Measurements from ENCODE around the gene KDR.

KDR gene

GRCh38 chr4:55096045-55096444 lies 29.4 kb downstream of the KDR start:
- Histone ChIP-seq H3K27ac (ENCODE audit: low read length) (no peak overlapping the region), H3K27me3 (ENCODE audit: control insufficient read depth, insufficient read depth, low read length) (no peaks in the 10 kb centered on the region), H3K9ac (ENCODE audit: low read length) (no peak overlapping the region), H3K36me3 (ENCODE audit: control insufficient read depth, low read depth, low read length) (peaks cover 85% of the 10 kb centered on the region), H3K9me3 (ENCODE audit: control insufficient read depth, low read depth, low read length) (no peaks in the 10 kb centered on the region), H3K4me3 (ENCODE audit: low read length) (no peak overlapping the region), H3K4me1 (ENCODE audit: control insufficient read depth, low read depth, low read length) (no peaks in the 10 kb centered on the region)

GRCh38 chr4:55092504-55092903 lies 32.9 kb downstream of the KDR start:
- Histone ChIP-seq H3K4me1 (ENCODE audit: control insufficient read depth, low read depth, low read length) (peaks cover under 1% of the 10 kb centered on the region), H3K4me3 (ENCODE audit: low read length) (no peak overlapping the region), H3K9me3 (ENCODE audit: control insufficient read depth, low read depth, low read length) (no peaks in the 10 kb centered on the region), H3K9ac (ENCODE audit: low read length) (no peak overlapping the region), H3K36me3 (ENCODE audit: control insufficient read depth, low read depth, low read length) (peaks cover 91% of the 10 kb centered on the region), H3K27me3 (ENCODE audit: control insufficient read depth, insufficient read depth, low read length) (no peaks in the 10 kb centered on the region), H3K27ac (ENCODE audit: low read length) (no peak overlapping the region)

GRCh38 chr4:55089916-55090315 lies 35.5 kb downstream of the KDR start:
- peaks cover 94% of the 10 kb centered on the region for H3K36me3 ChIP-seq (ENCODE audit: control insufficient read depth, low read depth, low read length)
- H3K4me3 ChIP-seq (ENCODE audit: low read length): no peak overlapping the region
- no peaks in the 10 kb centered on the region for H3K27me3 ChIP-seq (ENCODE audit: control insufficient read depth, insufficient read depth, low read length)
- no peak overlapping the region for H3K27ac ChIP-seq (ENCODE audit: low read length)
- no peaks in the 10 kb centered on the region for H3K9me3 ChIP-seq (ENCODE audit: control insufficient read depth, low read depth, low read length)
- H3K9ac ChIP-seq (ENCODE audit: low read length): no peak overlapping the region
- peaks cover 7% of the 10 kb centered on the region for H3K4me1 ChIP-seq (ENCODE audit: control insufficient read depth, low read depth, low read length)

DNA sequence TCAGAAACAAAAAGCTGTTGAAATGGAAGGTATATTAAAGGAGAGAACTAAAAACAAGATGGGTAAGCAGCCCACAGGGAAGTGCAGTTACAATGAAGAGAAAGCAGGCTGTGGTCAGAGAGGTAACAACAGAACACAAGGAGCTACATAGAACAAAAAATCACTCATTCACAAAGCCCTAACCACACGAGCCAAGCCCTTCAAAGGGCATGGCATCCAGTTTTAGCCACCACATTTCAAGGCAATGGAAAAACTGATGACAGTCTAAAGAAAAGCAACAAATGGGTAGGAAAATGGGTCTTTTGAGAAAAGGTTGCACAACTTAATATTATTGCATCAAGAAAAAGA lies 37.5 kb downstream of the KDR start:
- Histone ChIP-seq H3K9me3 (ENCODE audit: control insufficient read depth, low read depth, low read length) (no peaks in the 10 kb centered on the region), H3K27ac (ENCODE audit: low read length) (no peak overlapping the region), H3K36me3 (ENCODE audit: control insufficient read depth, low read depth, low read length) (peaks cover 95% of the 10 kb centered on the region), H3K4me3 (ENCODE audit: low read length) (no peak overlapping the region), H3K27me3 (ENCODE audit: control insufficient read depth, insufficient read depth, low read length) (no peaks in the 10 kb centered on the region), H3K4me1 (ENCODE audit: control insufficient read depth, low read depth, low read length) (peaks cover 7% of the 10 kb centered on the region), H3K9ac (ENCODE audit: low read length) (no peak overlapping the region)

- H3K4me1 ChIP-seq (ENCODE audit: control insufficient read depth, low read depth, low read length): peaks cover 7% of the 10 kb centered on the region
- no peaks in the 10 kb centered on the region for H3K9me3 ChIP-seq (ENCODE audit: control insufficient read depth, low read depth, low read length)
- H3K9ac ChIP-seq (ENCODE audit: low read length): no peak overlapping the region
- H3K4me3 ChIP-seq (ENCODE audit: low read length): no peak overlapping the region
- H3K27ac ChIP-seq (ENCODE audit: low read length): no peak overlapping the region
- no peaks in the 10 kb centered on the region for H3K27me3 ChIP-seq (ENCODE audit: control insufficient read depth, insufficient read depth, low read length)
- H3K36me3 ChIP-seq (ENCODE audit: control insufficient read depth, low read depth, low read length): peaks cover 95% of the 10 kb centered on the region
Observed at GRCh38 chr4:55087009-55087912, 38.1 kb downstream of the KDR start.

DNA sequence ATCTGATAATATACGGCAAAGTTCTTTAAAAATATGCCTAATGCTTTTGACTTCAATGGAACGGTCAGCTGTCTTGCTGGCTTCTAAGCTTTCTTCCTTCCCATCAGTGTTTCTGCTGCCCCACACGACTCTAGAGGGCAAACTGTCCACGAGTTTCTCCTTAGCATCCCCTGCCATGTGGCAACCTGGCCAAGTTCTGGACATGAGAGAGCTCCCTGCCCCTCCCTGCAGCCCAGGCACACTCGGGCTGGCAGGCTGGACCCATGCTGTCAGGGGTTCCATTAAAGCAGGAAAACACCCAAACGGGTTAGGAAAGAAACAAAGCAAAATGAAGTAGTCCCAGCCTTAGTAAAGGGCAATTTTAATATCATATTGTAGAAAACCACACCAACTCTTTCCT lies 38.8 kb downstream of the KDR start:
- Histone ChIP-seq H3K9me3 (ENCODE audit: control insufficient read depth, low read depth, low read length) (no peaks in the 10 kb centered on the region), H3K27me3 (ENCODE audit: control insufficient read depth, insufficient read depth, low read length) (no peaks in the 10 kb centered on the region), H3K9ac (ENCODE audit: low read length) (no peak overlapping the region), H3K27ac (ENCODE audit: low read length) (no peak overlapping the region), H3K4me1 (ENCODE audit: control insufficient read depth, low read depth, low read length) (peaks cover 7% of the 10 kb centered on the region), H3K4me3 (ENCODE audit: low read length) (no peak overlapping the region), H3K36me3 (ENCODE audit: control insufficient read depth, low read depth, low read length) (peaks cover 94% of the 10 kb centered on the region)

- H3K36me3 ChIP-seq (ENCODE audit: control insufficient read depth, low read depth, low read length): peaks cover 90% of the 10 kb centered on the region
- no peaks in the 10 kb centered on the region for H3K9me3 ChIP-seq (ENCODE audit: control insufficient read depth, low read depth, low read length)
- no peak overlapping the region for H3K27ac ChIP-seq (ENCODE audit: low read length)
- no peaks in the 10 kb centered on the region for H3K27me3 ChIP-seq (ENCODE audit: control insufficient read depth, insufficient read depth, low read length)
- H3K4me3 ChIP-seq (ENCODE audit: low read length): no peak overlapping the region
- peaks cover 11% of the 10 kb centered on the region for H3K4me1 ChIP-seq (ENCODE audit: control insufficient read depth, low read depth, low read length)
- H3K9ac ChIP-seq (ENCODE audit: low read length): no peak overlapping the region
Observed at GRCh38 chr4:55083735-55084134, 41.7 kb downstream of the KDR start.

DNA sequence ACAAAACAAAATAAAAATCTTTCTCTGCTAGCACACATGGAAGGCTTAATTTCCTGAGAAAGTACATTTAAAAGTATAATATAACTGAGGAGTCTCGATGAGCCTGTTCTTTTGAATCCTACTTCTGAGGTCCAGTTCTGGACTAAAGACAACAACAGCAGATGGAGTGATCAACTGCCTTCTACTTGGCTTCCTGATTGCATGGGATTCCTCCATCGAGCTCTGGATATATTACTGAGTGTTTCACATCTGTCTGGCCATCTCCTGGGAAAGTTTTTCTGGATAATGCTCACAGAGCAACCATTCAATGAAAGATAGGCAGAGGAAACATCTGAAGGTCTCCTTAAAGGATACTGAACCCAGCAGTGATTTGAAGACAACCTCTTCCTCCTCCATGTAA lies 42.6 kb downstream of the KDR start:
- H3K9ac ChIP-seq (ENCODE audit: low read length): no peak overlapping the region
- no peaks in the 10 kb centered on the region for H3K9me3 ChIP-seq (ENCODE audit: control insufficient read depth, low read depth, low read length)
- peaks cover 82% of the 10 kb centered on the region for H3K36me3 ChIP-seq (ENCODE audit: control insufficient read depth, low read depth, low read length)
- no peak overlapping the region for H3K4me3 ChIP-seq (ENCODE audit: low read length)
- no peaks in the 10 kb centered on the region for H3K27me3 ChIP-seq (ENCODE audit: control insufficient read depth, insufficient read depth, low read length)
- H3K27ac ChIP-seq (ENCODE audit: low read length): no peak overlapping the region
- H3K4me1 ChIP-seq (ENCODE audit: control insufficient read depth, low read depth, low read length): peaks cover 11% of the 10 kb centered on the region

DNA sequence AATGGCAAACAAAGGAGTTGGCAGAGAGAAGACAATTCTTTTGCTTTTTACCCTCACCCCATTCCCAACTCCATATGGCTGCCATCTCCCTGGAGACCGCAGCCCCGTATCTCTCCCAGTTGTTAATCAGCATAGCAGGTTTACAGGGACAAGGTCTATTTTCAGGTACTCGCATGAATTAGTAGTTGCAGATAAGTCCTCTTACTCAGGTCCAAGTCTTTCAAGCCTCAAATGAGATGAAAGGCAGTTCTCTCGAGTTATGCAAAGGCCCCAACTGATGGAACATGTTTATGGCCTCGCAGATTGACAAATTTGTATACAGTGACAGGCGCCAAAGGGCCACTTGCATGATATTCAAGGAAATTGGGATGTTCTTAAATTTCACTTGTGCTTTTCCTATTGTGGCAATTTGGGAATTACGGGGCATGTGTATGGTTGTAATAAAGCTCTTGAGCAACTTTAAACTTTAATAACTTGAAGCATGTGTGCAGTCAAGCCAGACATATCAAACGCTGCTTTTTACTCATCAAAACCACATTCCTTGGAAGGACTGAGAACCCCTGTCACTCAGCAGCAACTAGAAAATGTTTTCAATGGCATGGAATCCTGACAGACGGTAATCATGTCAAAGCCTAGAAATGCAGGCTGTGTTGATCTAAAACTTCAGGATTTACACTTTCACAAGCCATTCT lies 45.1 kb downstream of the KDR start:
- Histone ChIP-seq H3K4me3 (ENCODE audit: low read length) (no peak overlapping the region), H3K36me3 (ENCODE audit: control insufficient read depth, low read depth, low read length) (peaks cover 58% of the 10 kb centered on the region), H3K4me1 (ENCODE audit: control insufficient read depth, low read depth, low read length) (peaks cover 20% of the 10 kb centered on the region), H3K27me3 (ENCODE audit: control insufficient read depth, insufficient read depth, low read length) (no peaks in the 10 kb centered on the region), H3K9me3 (ENCODE audit: control insufficient read depth, low read depth, low read length) (no peaks in the 10 kb centered on the region), H3K9ac (ENCODE audit: low read length) (no peak overlapping the region), H3K27ac (ENCODE audit: low read length) (no peak overlapping the region)

- no peaks in the 10 kb centered on the region for H3K27me3 ChIP-seq (ENCODE audit: control insufficient read depth, insufficient read depth, low read length)
- no peak overlapping the region for H3K9ac ChIP-seq (ENCODE audit: low read length)
- peaks cover 21% of the 10 kb centered on the region for H3K4me1 ChIP-seq (ENCODE audit: control insufficient read depth, low read depth, low read length)
- H3K27ac ChIP-seq (ENCODE audit: low read length): no peak overlapping the region
- H3K9me3 ChIP-seq (ENCODE audit: control insufficient read depth, low read depth, low read length): no peaks in the 10 kb centered on the region
- peaks cover 51% of the 10 kb centered on the region for H3K36me3 ChIP-seq (ENCODE audit: control insufficient read depth, low read depth, low read length)
- no peak overlapping the region for H3K4me3 ChIP-seq (ENCODE audit: low read length)
Observed at GRCh38 chr4:55079451-55080173, 45.8 kb downstream of the KDR start.

DNA sequence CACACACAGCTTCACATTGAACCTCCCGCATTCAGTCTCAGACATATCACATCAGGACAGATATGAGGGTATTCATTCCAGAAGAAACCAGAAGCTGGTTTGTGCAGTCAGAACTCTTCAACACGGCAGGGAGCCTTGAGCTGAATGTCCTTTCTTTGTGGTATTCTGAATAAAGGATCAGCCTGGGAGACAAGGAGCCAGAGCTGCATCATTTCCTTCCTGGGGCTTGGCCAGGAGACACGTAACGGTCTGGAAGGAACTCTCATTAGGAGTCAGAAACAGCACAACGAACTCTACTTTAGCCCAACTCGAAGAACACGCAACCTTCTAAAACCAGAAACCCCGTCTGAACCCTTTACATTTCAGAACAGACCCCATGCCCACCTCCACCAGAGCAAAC lies 46.4 kb downstream of the KDR start:
- no peaks in the 10 kb centered on the region for H3K27me3 ChIP-seq (ENCODE audit: control insufficient read depth, insufficient read depth, low read length)
- peaks cover 46% of the 10 kb centered on the region for H3K36me3 ChIP-seq (ENCODE audit: control insufficient read depth, low read depth, low read length)
- no peak overlapping the region for H3K9ac ChIP-seq (ENCODE audit: low read length)
- H3K4me3 ChIP-seq (ENCODE audit: low read length): no peak overlapping the region
- no peak overlapping the region for H3K27ac ChIP-seq (ENCODE audit: low read length)
- no peaks in the 10 kb centered on the region for H3K9me3 ChIP-seq (ENCODE audit: control insufficient read depth, low read depth, low read length)
- H3K4me1 ChIP-seq (ENCODE audit: control insufficient read depth, low read depth, low read length): peaks cover 21% of the 10 kb centered on the region

Measured in iPS-18a (cell line).